CD4-positive, alpha-beta T cell (primary cell): ENCODE data around the gene INTU. TPM values are rescaled to one million over a fixed set of nuclear protein-coding genes. Genes with fewer than 3 reads are reported as not detected.

Source experiments
- ATAC-seq: fragments of 200-7000 bp; cut with Tn5 transposase; one replicate; pipeline ENCODE4 v1.10.0; 2022; ENCODE audit warnings: mild to moderate bottlenecking; ENCODE audit not compliant: poor library complexity
- CTCF ChIA-PET: fragments of 350-600 bp; sonication (Branson Sonifier 250); formaldehyde crosslinking; loops from one replicate; lab custom pipeline; 2021; ENCODE audit warnings: antibody characterized with exemption, inconsistent platforms; lab: Charles Lee
- POLR2A ChIA-PET: fragments of 350-600 bp; sonication (Branson Sonifier 250); formaldehyde crosslinking; loops from one replicate; lab custom pipeline; 2021; ENCODE audit warnings: antibody characterized with exemption, inconsistent platforms; lab: Charles Lee
- DNase-seq, 14 experiments: peaks; one replicate each; pipeline ENCODE4 v3.0.0-alpha.2; 2013 to 2020; ENCODE audit warnings: mixed read lengths in 2 of 14
- H3K27ac ChIP-seq, 2 donors: one replicate each; pipeline versions ENCODE4 v1.5.1 to v1.7.0; 2013; ENCODE audit warnings: low read length in 2 of 2, low read depth in 1 of 2, mild to moderate bottlenecking in 1 of 2
- H3K27me3 ChIP-seq, 2 experiments: 1 replicate in 1 of 2; 2 replicates in 1 of 2; pipeline versions ENCODE4 v1.6.1 to v1.7.0; 2013; ENCODE audit warnings: low read length in 2 of 2, control low read depth in 1 of 2, mild to moderate bottlenecking in 1 of 2, moderate library complexity in 1 of 2; ENCODE audit not compliant: insufficient read depth in 2 of 2, control insufficient read depth in 1 of 2
- H3K36me3 ChIP-seq: one replicate; pipeline ENCODE4 v1.6.1; 2013; ENCODE audit warnings: low read length, control low read depth; ENCODE audit not compliant: insufficient read depth
- H3K4me1 ChIP-seq: one replicate; pipeline ENCODE4 v1.6.1; 2013; ENCODE audit warnings: low read length, control low read depth; ENCODE audit not compliant: insufficient read depth
- H3K4me3 ChIP-seq: one replicate; pipeline ENCODE4 v1.5.1; 2013; ENCODE audit warnings: mild to moderate bottlenecking, low read length, moderate library complexity
- H3K9me3 ChIP-seq, 2 experiments: 1 replicate in 1 of 2; 2 replicates in 1 of 2; pipeline versions ENCODE4 v1.6.1 to v1.7.0; 2013; ENCODE audit warnings: low read length in 2 of 2, mild to moderate bottlenecking in 2 of 2, control low read depth in 1 of 2, moderate library complexity in 1 of 2; ENCODE audit not compliant: control insufficient read depth in 1 of 2, insufficient read depth in 1 of 2
- H3K27ac Mint-ChIP-seq: one replicate; pipeline ENCODE4 v1.8.0; 2020; ENCODE audit warnings: mixed read lengths
- H3K27me3 Mint-ChIP-seq: one replicate; pipeline ENCODE4 v1.8.0; 2021; ENCODE audit warnings: mixed read lengths
- H3K36me3 Mint-ChIP-seq: one replicate; pipeline ENCODE4 v1.8.0; 2021; ENCODE audit warnings: low read depth, mixed read lengths
- H3K4me1 Mint-ChIP-seq: one replicate; pipeline ENCODE4 v1.8.0; 2021; ENCODE audit warnings: low read depth, mixed read lengths
- H3K4me3 Mint-ChIP-seq: one replicate; pipeline ENCODE4 v1.8.0; 2020; ENCODE audit warnings: mild to moderate bottlenecking, mixed read lengths
- H3K9me3 Mint-ChIP-seq: one replicate; pipeline ENCODE4 v1.8.0; 2020; ENCODE audit warnings: mixed read lengths
- intact Hi-C, 2 experiments: fragments of 100-400 bp; cut with DNase I in 1 of 2; cut with micrococcal nuclease in 1 of 2; formaldehyde crosslinking; loops; one replicate each; pipeline versions ENCODE4 v1.15.1 to v1.9.0; 2023 to 2025; cut with DNase I, micrococcal nuclease
- total RNA-seq, 174 experiments: library from RNA in 2 of 174; stranded (reverse) in 2 of 174; gene quantifications; one replicate each; pipeline ENCODE4 v1.2.3 and lab custom pipeline; 2021 to 2026
- TF ChIP-seq, protein P1 (sequence below): fragments of 200-600 bp; IDR thresholded peaks from one replicate; pipeline ENCODE4 v1.8.0; 2022; ENCODE audit warnings: antibody characterized with exemption, mild to moderate bottlenecking

INTU gene
- total RNA-seq, 2 experiments from 2014 or later: not detected

DNA sequence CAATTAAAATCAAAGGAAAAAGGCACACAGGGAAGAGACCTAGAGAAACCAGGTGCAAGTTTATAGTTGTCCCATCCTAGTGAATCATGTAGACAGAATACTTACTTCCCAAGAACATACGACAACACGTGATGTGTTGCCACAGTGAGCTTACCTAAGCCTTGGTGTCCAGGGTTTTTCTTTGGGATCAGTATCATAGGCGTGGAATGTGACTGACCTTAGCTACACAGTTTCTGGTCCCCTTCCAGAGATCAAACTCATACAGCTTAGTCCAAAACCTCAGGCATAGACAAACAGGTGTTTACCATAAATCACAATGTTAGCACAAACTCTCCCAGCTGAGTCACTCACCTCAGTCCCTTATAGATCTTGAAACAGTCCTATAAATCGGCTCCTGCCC lies 115.1 kb downstream of the INTU start:
- intact Hi-C loops: no loop called here
- TF ChIP-seq, protein P1, sequence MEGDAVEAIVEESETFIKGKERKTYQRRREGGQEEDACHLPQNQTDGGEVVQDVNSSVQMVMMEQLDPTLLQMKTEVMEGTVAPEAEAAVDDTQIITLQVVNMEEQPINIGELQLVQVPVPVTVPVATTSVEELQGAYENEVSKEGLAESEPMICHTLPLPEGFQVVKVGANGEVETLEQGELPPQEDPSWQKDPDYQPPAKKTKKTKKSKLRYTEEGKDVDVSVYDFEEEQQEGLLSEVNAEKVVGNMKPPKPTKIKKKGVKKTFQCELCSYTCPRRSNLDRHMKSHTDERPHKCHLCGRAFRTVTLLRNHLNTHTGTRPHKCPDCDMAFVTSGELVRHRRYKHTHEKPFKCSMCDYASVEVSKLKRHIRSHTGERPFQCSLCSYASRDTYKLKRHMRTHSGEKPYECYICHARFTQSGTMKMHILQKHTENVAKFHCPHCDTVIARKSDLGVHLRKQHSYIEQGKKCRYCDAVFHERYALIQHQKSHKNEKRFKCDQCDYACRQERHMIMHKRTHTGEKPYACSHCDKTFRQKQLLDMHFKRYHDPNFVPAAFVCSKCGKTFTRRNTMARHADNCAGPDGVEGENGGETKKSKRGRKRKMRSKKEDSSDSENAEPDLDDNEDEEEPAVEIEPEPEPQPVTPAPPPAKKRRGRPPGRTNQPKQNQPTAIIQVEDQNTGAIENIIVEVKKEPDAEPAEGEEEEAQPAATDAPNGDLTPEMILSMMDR: no peak
- peaks cover 0 to 3% of the 10 kb centered on the region in 2 experiments for H3K27me3 ChIP-seq
- H3K27ac Mint-ChIP-seq: no peak overlapping the region
- peaks cover 25% of the 10 kb centered on the region for H3K27me3 Mint-ChIP-seq
- ATAC-seq (no peak), DNase-seq (no peak)
- no peak overlapping the region for H3K27ac ChIP-seq
- POLR2A ChIA-PET: no interaction called here
- no peak overlapping the region for H3K4me3 ChIP-seq
- H3K9me3 ChIP-seq: peaks cover 4 to 16% of the 10 kb centered on the region in 2 experiments
- H3K4me1 ChIP-seq: no peaks in the 10 kb centered on the region
- no peaks in the 10 kb centered on the region for H3K36me3 ChIP-seq
- H3K9me3 Mint-ChIP-seq: peaks cover 5% of the 10 kb centered on the region
- no peak overlapping the region for H3K4me3 Mint-ChIP-seq
- CTCF ChIA-PET: interaction anchor here (0.6 kb wide), 1 partner anchor 741 kb away, joined by 3 read pairs; no protein-coding TSS in a partner anchor
- H3K4me1 Mint-ChIP-seq: no peaks in the 10 kb centered on the region
- H3K36me3 Mint-ChIP-seq: no peaks in the 10 kb centered on the region

DNA sequence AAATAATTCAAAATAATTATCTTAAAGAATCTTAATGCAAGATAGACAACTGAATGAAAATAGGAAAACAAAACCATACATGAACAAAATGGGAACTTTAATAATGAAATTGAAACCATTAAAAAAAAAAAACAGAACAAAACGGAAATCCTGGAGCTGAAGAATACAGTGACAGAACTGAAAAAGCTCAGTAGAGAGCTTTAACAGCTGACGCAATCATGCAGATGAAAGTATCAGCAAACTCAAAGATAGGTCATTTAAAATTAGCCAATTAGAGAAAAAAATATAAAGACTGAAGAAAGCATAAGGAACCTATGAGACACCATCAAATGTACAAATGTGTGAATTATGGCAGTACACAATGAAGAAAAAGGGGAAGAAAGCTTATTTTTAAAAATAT lies 116.2 kb downstream of the INTU start:
- intact Hi-C loops: no loop called here
- TF ChIP-seq, protein P1: no peak
- Histone ChIP-seq H3K4me1 (no peaks in the 10 kb centered on the region), H3K9me3 (peaks cover 4 to 16% of the 10 kb centered on the region in 2 experiments), H3K36me3 (no peaks in the 10 kb centered on the region), H3K27ac (no peak overlapping the region), H3K4me3 (no peak overlapping the region), H3K27me3 (peaks cover 0 to 3% of the 10 kb centered on the region in 2 experiments)
- Mint-ChIP-seq H3K9me3 (peaks cover 5% of the 10 kb centered on the region), H3K36me3 (no peaks in the 10 kb centered on the region), H3K27ac (no peak overlapping the region), H3K27me3 (peaks cover 25% of the 10 kb centered on the region), H3K4me3 (no peak overlapping the region), H3K4me1 (no peaks in the 10 kb centered on the region)
- no peak for ATAC-seq
- ChIA-PET CTCF (no interaction called here), POLR2A (no interaction called here)
- DNase-seq: no peak

DNA sequence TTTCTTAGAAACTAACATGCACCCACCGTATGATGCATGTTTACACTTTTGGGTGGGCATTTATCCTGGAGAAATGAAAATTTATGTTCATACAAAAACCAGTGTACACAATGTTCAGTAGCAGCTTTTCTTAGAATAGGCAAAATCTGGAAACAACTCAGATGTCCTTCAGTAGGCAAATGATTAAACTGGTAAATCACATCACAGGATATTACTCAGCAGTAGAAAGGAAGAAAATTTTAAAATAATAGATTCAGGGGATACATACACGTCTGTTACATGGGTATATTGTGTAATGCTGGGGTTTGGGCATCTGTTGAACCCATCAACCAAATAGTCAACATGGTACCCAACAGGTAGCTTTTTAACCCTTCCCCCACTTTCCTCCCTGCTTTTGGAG lies 124.1 kb downstream of the INTU start:
- ChIA-PET CTCF (no interaction called here), POLR2A (no interaction called here)
- Histone ChIP-seq H3K4me3 (no peak overlapping the region), H3K27me3 (no peaks in the 10 kb centered on the region), H3K36me3 (no peaks in the 10 kb centered on the region), H3K27ac (no peak overlapping the region), H3K9me3 (peaks cover 0 to 5% of the 10 kb centered on the region in 2 experiments), H3K4me1 (no peaks in the 10 kb centered on the region)
- intact Hi-C loops: no loop called here
- Mint-ChIP-seq H3K27ac (no peak overlapping the region), H3K27me3 (no peaks in the 10 kb centered on the region), H3K36me3 (no peaks in the 10 kb centered on the region), H3K4me1 (no peaks in the 10 kb centered on the region), H3K9me3 (peaks cover 3% of the 10 kb centered on the region), H3K4me3 (no peak overlapping the region)
- TF ChIP-seq, protein P1: no peak
- DNase-seq: no peak
- no peak for ATAC-seq
